GM21526 (cell line): Measurements from ENCODE around the gene VSTM5.
"Not testable (repeated sequence)": the region's sequence is repeated elsewhere in the genome, so short reads cannot be mapped to it uniquely, and the experiment has no call there.

Experiments
- ATAC-seq: cut with Tn5 transposase; IDR thresholded peaks from one replicate; pipeline ENCODE4 v1.9.1; 2021; ENCODE audit warnings: moderate library complexity; ENCODE audit not compliant: unreplicated experiment, low FRiP score

The VSTM5 gene, protein sequence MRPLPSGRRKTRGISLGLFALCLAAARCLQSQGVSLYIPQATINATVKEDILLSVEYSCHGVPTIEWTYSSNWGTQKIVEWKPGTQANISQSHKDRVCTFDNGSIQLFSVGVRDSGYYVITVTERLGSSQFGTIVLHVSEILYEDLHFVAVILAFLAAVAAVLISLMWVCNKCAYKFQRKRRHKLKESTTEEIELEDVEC

DNA sequence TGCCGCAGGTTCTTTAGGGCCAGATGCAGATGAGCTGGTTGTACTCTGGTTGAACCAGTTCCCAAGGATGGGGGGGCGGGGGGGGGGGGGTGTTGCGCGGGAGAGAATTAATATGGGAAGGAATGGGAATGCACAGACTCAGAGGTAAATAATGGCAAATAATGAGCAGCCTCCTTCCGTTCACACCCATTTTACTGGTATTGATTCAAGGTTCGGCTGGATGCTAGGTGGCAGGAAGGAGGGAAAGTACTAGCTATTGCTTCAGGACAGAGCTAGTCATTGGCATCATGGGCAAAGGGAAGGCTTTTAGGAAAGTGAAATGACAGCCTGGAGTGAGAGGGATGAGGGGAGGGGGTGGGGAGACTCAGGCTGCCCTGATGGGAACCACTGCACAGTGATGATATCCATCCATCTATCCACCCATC is at the start of gene VSTM5:
Gene VSTM5, minus strand, starts transcription at position 25 of the 425 bp plus-strand sequence. CDS start 116 bp downstream, outside the sequence.
- no peak for ATAC-seq

DNA sequence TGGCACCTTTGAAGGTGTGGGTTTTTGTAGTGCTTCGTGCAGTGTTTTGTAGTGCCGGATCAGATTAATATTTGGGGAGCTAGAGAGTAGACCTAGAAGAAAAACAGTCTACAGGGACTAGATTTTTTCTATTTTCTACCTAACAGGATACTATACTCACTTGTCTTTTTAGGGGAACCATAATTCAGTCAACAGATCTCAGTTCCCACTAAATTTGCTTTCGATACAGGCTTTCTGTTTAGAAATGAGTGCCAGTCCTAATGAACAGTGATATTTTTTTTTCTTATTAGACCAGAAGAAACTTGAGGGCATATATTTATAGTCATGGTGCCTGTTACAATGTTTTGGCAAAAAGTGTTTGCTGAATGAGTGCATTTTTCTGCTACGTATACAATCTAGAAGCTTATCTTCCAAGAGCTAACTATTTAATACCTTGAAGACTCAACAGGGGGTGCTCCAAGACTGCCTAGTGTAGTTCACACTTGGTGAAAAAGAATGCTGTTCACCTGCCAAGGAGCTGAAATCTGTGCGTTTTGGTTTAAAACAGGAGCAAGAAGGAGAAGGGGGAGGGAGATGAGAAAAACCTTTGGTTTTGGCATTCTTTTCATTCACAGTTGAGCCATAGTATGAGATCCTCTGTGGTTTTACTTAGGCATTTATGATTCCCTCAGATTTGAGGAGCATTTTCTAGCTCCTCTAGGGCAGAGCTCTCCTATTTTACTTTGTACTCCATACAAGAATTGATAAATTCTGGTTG is 44.9 kb upstream of the VSTM5 start:
- ATAC-seq, result no peak

DNA sequence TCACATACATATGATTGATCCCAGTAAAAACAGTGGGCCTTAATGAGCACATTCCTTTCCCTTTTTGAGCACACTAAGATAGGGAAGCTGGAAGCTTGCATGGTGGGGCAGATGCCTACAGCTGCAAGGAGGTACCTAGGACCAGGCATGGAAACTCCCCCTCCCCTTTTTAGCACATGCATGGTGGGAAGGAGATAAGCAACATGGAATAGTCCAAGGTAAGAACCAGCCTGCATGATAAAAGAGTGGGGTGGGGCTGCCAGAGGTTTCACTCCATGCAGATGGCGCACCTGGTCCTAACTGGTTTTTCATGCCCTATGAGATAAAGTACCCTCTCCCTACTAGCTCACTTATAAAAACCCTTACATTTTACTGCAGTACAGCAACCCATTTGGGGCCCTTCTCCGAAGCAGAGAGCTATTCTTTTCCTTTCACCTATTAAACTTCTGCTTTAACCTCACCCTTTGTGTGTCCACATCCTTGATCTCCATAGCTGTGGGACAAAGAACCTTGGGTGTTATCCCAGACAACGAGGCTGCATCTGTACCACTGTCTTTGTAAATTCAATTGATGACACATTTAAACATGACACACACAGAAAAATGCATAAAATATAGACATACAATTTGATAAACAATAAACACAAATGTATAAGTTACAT is 40.1 kb upstream of the VSTM5 start:
- no peak for ATAC-seq

DNA sequence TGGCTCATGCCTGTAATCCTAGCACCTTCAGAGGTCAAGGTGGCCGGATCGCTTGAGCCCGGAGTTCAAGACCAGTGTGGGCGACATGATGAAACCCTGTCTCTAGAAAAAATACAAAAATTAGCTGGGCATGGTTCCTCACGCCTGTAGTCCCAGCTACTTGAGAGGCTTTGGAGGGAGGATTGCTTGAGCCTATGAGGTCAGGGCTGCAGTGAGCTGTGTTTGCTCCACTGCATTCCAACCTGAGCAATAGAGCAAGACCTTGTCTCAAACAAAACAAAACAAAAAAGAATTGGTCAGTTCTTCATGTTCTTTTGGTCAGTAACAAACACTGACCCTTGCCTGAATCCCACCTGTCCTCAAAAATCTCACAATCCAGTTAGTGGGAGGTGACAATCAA is 36.7 kb upstream of the VSTM5 start:
- ATAC-seq, result no peak

DNA sequence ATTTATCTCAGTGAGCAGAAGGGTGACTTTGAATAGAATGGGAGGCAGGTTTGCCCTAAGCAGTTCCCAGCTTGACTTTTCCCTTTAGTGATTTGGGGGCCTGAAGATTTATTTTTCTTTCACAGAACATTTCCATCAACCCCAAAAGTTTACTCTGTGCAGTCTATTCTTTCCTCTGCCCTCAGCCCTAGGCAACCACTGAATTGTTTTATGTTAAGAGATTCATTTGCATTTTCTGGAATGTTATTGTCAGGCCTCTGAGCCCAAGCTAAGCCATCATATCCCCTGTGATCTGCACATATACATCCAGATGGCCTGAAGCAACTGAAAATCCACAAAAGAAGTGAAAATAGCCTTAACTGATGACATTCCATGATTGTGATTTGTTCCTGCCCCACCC is 28.7 kb upstream of the VSTM5 start:
- not testable (repeated sequence) for ATAC-seq

DNA sequence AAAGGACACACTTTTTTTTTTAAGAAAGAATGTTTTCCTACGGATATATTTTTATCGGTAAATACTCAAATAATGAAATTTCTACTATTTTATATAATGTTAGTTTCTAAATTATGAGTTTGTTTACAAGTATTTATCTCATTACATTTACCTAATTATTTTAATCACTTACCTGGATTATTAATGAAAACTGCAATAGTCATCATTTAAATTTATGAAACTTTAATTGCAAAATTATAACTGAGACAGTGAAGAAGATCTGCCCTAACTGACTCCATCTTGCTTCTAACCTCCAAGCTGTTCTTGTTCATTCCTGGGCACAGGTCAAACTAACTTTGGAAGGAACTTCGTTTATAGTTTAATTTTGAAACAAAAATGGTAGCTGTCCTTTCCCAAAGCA is 25.2 kb upstream of the VSTM5 start:
- no peak for ATAC-seq

DNA sequence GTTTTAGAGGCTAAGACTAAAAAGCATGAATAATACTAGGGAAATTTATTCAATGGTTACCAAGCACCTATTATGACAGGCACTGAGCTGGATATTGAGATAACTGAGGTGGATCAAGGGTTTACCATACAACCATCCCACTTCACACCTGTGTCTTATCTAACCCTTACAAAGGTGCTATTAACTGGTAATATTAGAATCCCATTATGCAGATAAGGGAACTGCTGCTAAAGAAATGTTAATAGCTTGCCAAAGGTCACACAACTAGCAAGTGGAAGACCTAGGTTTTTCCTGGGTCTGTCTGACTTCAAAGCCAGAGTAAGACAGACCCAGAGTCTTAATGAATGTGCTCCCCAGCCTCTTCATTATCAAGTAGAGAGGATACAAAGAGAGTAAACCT is 21.1 kb upstream of the VSTM5 start:
- no peak for ATAC-seq

DNA sequence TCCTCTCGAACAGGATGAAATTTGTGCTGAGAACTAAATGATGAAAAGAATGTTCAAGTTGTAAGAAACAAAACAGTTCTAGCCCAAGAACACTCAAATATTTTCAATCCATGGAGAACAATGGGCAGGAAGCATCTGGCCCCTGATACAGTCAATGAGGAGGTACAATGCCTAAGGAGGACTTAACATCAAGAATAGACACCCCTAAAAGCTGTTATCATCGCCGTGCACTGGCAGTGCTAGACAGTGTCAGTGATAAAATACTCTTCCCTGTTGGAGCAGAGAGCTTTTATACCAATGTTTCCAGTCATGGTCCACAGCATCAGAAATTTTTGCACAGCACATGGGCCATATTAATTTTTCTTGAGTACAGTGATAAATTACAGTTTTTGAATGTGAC is 20.2 kb upstream of the VSTM5 start:
- ATAC-seq, result no peak

DNA sequence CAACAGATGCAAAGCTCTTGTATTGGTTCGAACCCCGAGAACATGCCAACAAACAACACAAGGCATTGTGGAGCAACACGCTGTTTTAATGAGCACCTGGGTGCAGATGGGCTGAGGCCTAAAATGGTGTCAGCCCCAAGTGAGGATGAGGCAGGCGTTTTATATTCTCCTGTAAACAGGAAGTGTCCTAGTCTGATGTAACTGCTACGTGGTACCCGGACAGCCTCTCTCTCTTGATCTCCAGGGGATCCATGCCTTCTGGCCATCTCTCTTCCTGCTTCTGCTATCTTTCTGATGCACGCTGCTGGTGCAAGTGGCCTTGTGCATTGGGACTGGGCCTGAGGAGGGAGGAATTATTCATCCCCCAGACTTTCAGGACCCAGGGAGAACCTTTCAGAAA is 19.4 kb upstream of the VSTM5 start:
- no peak for ATAC-seq

DNA sequence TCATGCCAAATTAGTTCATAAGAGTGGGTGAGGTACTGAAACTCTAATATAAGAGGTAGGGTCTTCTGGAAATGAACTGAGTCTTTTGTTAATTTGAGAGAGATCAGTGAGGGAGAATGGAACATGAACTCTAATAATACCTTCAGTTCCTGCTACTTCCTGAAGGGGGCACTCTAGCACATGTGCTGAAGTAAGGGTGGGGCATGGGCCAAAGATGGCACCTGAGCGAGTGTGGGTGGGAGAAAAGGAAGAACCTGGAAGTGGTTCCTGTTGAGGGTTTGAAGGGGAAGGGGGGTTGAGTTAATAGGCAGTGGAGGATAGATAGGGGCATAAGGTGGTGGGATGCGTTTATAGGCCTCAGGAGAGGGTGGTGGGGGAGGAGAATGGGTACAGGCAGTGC is 18.0 kb upstream of the VSTM5 start:
- ATAC-seq, result not testable (repeated sequence)

DNA sequence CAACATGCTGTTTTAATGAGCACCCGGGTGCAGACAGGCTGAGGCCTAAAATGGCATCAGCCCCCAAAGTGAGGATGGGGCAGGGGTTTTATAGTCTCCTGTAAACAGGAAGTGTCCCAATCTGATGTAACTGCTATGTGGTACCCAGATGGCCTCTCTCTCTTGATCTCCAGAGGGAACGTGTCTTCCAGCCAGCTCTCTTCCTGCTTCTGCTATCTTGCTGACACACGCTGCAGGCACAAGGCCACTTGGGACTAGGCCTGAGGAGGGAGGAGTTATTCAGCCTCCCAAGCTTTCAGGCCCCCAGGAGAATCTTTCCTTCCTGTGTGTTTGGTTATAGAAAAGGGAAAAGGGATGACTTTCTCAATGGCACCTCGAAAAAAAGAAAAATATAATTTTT is 11.4 kb upstream of the VSTM5 start:
- no peak for ATAC-seq

DNA sequence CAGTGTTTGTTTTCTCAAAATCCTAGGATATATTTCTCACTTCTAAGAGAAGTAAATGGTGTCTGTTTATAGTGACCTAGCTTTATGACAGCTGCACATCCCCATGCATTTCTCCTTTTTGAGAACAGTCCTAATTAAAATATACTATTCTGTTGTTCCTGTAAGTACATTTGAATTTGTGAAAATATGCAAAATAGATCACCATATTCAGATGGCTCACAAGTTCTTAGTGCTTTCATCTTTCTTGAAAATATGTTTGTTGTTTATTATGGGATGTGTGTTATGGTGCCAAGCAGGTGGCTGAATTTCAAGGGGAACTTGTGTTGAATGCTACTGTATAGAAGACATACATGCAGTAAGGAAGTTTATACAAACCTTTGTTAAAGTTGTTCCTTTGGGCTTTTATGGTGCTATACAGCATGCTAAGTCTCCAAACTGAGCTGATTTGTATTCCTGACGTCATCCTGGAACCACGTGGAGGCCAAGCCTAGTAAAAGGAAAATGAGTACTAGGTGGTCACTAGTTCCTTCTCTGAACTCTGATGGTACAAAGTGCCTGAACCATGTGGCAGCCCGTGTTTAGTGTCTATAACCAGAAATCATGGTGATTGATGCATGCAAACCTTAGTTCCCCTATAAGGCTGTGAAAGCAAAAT is 7.8 kb upstream of the VSTM5 start:
- ATAC-seq, result no peak

DNA sequence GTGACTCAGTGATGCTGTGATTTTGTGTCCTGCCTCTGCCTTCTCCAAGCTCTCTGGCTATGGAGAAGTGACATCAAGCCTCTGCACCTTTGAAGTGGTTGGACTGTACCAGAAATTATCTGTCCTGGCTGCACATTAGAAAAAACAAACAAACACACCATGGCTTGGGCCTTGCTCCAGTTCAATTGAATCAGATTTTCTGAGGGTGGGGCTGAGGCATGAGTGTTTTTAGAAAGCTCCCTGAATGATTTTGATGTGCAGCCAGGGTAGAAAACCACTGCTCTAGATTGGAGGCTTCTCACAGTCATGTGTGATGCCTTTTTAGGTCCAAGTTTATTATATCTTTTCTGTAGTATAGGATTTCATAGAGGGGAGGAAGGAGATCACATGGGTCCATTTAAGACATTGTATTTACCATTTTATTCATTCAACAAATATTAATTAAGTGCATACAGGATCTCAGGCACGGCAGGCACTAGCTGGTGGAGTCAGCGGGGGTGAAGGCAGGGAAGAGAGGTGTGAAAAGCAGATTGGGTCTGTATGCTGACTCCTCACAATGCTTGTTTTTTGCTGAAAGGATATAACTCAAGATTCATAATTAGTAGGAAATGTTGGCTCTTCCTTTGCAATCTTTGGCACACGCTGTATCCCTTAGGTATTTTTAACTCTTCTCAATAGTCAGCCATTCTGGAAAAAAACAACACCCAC is 7.1 kb upstream of the VSTM5 start:
- no peak for ATAC-seq

DNA sequence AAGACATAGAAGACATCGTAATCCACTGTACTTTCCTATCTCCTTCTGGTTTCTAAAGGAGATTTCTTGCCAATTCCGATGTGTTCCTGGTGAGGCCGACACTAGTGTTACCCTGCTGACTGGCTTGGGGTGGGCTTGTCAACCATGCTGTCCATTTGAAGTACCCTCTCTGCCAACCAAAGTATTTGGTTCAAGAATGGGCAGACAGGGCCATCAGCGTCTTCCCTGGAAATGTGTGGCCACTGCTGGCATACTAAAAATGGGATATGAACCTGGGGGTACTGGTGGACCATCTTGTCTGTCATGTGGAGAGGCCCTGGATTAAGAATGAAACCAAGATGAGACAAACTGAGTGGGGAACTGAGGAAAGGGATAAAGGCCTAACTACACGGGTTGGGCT is 1.8 kb upstream of the VSTM5 start:
- ATAC-seq, result no peak

DNA sequence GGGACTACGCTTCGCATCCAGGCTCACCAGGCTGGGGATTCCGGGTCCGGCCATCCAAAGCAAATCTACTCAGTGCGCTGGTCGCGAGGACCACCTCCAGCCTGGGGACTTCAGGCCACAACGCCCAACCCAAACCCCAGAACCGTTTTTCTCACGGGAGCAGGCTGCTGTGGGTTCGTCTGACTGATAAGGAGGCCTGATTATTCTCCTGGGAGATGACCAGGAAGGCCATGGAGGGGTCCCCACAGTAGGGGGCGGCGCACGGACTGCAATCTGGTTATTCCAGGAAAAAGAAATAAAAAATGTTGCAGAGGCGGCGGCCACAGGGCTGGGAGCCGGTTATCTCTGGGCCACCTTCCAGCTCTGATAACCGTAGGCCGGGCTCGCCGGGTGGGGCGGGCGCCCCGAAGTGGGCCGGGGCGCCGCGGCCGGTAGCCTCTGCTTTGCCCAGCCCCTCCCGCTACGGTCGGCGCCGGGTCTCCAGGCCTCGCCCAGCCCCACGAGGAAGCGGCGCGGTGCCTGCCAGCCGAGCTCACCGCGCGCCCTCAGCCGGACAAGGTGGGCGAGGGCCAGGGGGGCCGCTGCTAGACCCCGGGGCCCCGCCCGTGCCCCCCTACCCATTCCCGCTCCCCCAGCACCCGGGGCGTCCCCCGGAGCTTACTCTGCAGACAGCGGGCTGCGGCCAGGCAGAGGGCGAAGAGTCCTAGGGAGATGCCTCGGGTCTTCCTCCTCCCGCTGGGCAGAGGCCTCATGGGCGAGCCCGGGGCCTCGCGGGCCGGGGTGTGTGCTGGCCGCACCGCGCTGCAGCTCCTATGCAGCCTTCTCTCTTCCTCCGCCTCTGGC is 446 bp downstream of the VSTM5 start:
- ATAC-seq, result no peak

DNA sequence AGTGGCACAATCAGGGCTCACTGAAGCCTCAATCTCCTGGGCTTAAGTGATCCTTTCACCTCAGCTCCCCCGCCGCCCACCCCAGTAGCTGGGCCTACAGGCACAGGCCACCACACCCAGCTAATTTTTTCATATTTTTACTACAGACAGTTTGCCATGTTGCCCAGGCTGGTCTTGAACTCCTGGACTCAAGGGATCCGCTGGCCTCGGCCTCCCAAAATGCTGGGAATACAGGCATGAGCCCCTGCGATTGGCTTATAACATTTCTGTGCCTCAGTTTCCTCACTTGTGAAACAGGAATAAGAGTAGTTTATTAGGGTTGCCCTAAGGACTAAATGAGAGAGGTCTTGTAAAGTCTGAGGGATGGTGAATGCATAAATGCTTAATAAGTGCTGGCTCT is 1.2 kb downstream of the VSTM5 start:
- ATAC-seq, result no peak

DNA sequence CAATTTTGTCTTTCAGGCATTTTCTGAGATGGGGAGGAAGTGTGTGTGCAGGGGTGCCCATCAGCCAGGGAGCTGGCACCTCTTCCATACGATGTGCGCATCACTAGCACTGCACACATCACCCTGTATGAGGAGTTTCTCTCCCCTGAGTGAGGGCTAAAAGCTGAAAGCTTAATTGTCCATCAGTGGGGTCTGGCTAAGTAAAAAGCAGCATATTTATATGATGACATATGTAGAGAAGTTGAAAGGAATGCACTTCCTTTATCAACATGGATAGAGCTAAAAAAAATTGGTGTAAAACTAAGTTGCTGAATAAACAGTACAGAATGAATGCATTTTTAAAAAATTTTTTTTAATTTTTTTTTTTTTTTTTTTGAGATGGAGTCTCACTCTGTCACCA is 4.0 kb downstream of the VSTM5 start:
- ATAC-seq, result no peak

DNA sequence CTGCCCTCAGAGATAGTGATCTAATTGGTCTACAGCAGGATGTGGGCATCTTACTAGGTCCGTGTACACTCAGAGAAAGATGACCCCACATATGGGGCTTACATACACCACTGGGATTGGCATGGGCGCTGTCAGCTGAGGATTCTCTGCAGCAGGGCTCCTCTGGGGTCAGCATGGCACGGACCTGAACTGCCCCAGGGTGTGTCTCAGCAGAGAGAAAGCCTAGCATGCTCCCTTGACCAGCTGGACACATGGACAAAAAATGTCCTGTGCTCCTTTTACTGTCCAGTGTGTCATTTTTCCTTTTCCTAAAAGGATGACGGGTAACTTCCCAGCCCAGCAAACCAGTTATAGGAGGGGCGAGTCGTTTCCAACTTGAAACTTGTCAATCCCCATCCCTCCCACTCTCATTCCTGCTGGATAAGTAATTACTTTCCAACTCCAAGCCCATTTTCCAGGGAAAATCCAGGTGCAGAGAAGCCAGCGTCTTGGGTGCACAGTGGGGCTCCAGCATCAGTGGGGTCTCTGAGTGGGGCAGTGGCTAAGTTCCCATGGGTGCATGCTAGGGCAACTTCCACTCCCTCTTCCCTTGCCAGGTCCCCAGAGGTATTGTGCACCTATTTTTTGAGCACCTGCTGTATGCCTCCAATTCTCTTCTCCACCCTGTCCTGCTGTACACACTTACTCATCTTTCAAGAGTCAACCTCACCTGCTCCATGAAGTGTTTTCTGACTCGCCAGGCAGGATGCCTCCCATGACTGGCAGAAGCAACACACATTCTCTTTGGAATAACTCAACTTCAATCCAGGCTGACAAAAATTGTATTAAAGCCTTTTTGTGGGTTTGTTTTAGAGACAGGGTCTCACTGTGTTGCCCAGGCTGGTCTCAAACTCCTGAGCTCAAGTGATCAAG is 5.0 kb downstream of the VSTM5 start:
- ATAC-seq, result no peak

DNA sequence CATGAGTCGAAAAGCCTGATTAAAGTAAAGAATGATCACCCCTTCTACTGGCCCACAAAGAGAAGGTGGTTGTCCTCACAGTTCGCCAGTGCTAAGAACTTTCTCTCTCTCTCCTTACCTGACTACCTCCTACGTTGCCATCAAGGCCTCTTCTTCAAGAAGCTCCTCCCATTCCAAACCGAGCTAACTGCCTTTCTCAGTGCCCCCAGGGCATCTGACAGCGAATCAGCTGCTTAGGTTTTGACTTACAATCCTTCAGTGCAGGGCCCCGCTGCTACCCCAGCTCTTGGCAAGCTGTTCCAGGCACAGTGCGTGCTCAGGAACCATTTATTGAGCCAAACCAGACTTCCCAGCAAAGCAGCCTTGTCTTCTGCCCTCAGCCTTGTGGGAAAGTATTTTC is 5.8 kb downstream of the VSTM5 start:
- ATAC-seq, result no peak
